Fibroblast of pulmonary artery (primary cell): ENCODE results near the gene FOXR2.

Experiments
- DNase-seq: peaks from one replicate; pipeline ENCODE4 v3.0.0-alpha.2; 2010; ENCODE audit warnings: low read depth
- H3K4me3 ChIP-seq: replicated peaks from 2 replicates; pipeline ENCODE4 v1.5.1; 2011; ENCODE audit warnings: low read depth, mild to moderate bottlenecking, control low read depth, low read length, moderate library complexity
- TF ChIP-seq, protein P1 (sequence below): IDR thresholded peaks from 2 replicates; pipeline ENCODE4 v1.5.1; 2011; ENCODE audit warnings: mild to moderate bottlenecking, control low read depth, low read length, inconsistent platforms; ENCODE audit errors: missing control alignments

The FOXR2 gene

DNA sequence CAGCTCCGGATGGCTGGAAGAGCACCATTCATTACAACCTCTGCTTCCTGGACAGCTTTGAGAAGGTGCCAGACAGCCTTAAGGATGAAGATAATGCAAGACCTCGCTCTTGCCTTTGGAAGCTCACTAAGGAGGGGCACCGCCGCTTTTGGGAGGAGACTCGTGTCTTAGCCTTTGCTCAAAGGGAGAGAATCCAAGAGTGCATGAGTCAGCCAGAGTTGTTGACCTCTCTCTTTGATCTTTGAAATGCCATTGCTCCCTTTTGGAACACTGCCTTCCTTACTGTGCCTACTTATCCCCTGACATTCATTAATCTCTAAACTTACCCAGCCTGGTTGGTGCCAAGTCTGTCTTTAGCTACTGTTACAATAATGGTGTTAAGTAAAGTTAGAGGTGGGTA lies 1.2 kb downstream of the FOXR2 start:
- TF ChIP-seq, protein P1, sequence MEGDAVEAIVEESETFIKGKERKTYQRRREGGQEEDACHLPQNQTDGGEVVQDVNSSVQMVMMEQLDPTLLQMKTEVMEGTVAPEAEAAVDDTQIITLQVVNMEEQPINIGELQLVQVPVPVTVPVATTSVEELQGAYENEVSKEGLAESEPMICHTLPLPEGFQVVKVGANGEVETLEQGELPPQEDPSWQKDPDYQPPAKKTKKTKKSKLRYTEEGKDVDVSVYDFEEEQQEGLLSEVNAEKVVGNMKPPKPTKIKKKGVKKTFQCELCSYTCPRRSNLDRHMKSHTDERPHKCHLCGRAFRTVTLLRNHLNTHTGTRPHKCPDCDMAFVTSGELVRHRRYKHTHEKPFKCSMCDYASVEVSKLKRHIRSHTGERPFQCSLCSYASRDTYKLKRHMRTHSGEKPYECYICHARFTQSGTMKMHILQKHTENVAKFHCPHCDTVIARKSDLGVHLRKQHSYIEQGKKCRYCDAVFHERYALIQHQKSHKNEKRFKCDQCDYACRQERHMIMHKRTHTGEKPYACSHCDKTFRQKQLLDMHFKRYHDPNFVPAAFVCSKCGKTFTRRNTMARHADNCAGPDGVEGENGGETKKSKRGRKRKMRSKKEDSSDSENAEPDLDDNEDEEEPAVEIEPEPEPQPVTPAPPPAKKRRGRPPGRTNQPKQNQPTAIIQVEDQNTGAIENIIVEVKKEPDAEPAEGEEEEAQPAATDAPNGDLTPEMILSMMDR = no peak
- H3K4me3 ChIP-seq = no peak overlapping the region
- no peak for DNase-seq

DNA sequence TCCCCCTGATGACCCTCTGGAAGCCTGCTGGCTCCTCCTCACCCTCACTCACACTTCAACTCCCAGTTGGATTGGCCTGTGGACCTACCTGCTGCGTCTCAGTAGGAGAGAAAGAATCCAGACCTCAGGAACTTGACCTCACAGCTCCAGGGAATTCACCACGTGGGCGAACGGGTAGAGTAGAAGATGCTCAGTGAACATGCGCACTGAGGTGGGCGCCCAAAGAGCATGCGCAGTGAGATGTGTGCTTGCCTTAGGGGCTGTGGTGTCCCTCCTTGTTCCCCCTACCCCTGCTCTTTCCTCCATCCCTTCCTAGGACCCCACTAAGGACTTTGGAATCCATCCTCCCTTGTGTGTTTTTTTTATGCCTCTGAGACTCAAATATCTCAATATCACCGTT lies 12.9 kb downstream of the FOXR2 start:
- DNase-seq = no peak
- no peak overlapping the region for H3K4me3 ChIP-seq
- TF ChIP-seq, protein P1 = no peak

DNA sequence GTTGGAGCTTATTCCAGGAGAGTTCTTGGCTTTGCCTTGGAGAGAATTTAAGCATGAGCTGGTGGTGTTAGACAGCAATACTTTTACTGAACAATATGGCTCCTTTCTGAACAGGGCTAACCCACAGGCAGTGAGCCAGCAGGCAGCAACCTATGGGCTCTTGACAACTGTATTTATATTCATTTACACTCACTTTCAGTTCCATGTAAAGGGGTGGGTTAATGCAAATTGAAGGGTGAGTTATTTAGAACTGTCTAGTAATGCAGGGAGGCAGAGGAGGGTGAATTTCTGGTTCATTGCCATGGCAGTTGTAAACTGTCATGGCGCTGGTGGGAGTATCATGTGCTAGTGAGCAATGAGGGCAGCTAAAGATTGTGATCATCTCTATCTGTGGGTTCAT lies 15.7 kb downstream of the FOXR2 start:
- no peak for DNase-seq
- TF ChIP-seq, protein P1 = no peak
- H3K4me3 ChIP-seq = no peak overlapping the region

DNA sequence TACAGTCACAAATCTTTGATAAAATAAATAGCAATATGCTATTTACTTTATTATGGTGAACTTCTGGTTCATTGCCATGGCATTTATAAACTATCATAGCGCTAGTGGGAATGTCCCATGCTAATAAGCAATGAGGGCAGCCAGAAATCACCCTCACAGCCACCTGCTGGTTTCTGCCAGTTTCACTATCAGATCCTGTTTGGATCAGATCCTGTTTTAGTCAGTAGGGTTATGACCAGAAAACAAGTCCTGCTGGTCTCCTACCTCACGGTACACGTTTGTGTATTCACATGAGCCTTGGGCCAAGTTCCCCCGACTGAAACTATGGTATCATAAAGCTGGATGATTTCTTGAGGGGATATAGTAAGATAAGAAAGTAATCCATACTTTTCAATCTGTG lies 17.7 kb downstream of the FOXR2 start:
- DNase-seq = no peak
- TF ChIP-seq, protein P1 = no peak
- no peak overlapping the region for H3K4me3 ChIP-seq

DNA sequence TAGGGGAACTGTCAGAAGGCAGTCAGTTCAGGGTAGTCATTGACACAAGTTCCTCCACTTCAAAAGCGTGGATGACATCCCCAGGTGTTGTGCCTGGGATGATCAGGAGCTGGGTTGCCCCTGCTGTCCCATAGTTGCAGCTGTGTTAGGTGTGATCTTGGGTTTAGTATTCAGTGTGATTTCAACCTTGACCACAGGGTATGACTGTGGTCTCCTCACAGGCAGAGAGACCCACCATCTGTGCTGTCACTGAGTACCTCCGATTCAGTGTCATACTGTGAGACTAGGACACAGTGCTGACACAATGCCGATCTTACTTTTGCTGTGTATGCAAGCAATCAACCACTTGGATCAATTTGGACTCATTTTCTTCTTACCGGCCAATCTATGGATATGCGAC lies 25.2 kb downstream of the FOXR2 start:
- TF ChIP-seq, protein P1 = no peak
- DNase-seq = no peak
- H3K4me3 ChIP-seq = no peak overlapping the region

DNA sequence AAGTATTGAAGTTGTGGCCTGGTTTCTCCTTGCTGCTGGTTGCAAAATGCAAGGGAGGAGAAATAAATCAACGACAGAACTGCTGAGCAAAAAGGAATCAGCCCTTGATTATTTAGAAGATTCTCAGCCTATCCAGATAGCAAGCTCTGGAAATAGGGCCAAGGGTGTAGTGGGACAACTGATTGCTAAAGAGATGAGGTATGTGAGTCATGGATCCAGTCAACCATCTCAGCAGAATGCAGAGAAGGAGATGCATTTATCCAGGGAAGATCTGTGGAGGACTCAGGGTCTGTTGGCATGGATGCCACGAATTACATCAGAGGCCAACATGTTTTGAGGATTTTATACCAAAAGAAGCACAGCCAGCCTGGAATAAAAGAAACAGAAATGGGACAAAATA lies 36.7 kb downstream of the FOXR2 start:
- no peak overlapping the region for H3K4me3 ChIP-seq
- TF ChIP-seq, protein P1 = no peak
- DNase-seq = no peak

DNA sequence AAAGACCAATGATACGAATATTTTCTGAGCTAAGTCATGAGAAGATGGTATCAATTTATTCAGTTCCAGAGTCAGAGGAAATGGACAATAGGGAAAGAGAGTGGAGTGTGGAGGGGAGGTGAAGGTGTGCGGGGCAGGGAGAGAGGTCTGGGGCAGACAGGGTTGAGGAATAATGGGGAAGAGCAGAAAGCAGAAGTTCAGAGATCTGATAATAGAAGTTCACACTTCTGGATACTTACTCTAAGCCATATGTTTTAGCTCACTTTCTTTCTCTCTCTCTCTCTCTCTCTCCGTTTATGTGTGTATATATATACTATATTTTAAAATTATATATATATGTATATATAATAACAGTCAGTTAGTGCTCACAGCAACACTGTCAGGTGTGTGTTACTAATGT lies 40.4 kb downstream of the FOXR2 start:
- TF ChIP-seq, protein P1 = no peak
- H3K4me3 ChIP-seq = no peak overlapping the region
- no peak for DNase-seq
